HG02840 (cell line): ENCODE results near the gene SNUPN.

ENCODE experiments used
- ATAC-seq: cut with Tn5 transposase; IDR thresholded peaks from one replicate; pipeline ENCODE4 v1.9.1; 2021; ENCODE audit warnings: mild to moderate bottlenecking, moderate library complexity, moderate number of reproducible peaks; ENCODE audit not compliant: unreplicated experiment, low FRiP score

The SNUPN gene

GRCh38 chr15:75654201-75654907 is 28.8 kb upstream of the SNUPN start:
- ATAC-seq: no peak

GRCh38 chr15:75653347-75653913 is 27.9 kb upstream of the SNUPN start:
- no peak for ATAC-seq

- ATAC-seq: no peak
Observed at GRCh38 chr15:75651810-75652543, 26.5 kb upstream of the SNUPN start.

GRCh38 chr15:75650908-75651809 is 25.6 kb upstream of the SNUPN start:
- no peak for ATAC-seq

- ATAC-seq: no peak
Observed at GRCh38 chr15:75649848-75650247, 24.3 kb upstream of the SNUPN start.

GRCh38 chr15:75649045-75649761 is 23.7 kb upstream of the SNUPN start:
- no peak for ATAC-seq

- no peak for ATAC-seq
Observed at GRCh38 chr15:75648156-75649000, 22.9 kb upstream of the SNUPN start.

- ATAC-seq: no peak
Observed at GRCh38 chr15:75647370-75648155, 22.0 kb upstream of the SNUPN start, which contains the start of gene SNX33. TSS of gene SNX33 (plus strand) at chr15:75647912. CDS start at chr15:75649103, 1,191 bp downstream.

GRCh38 chr15:75646944-75647364 is 21.4 kb upstream of the SNUPN start:
- ATAC-seq: no peak

- no peak for ATAC-seq
Observed at GRCh38 chr15:75646112-75646943, 20.8 kb upstream of the SNUPN start.

- ATAC-seq: no peak
Observed at GRCh38 chr15:75644376-75644775, 18.9 kb upstream of the SNUPN start.

GRCh38 chr15:75641603-75642002 is 16.1 kb upstream of the SNUPN start:
- no peak for ATAC-seq

GRCh38 chr15:75641179-75641503 is 15.6 kb upstream of the SNUPN start:
- ATAC-seq: no peak

GRCh38 chr15:75640483-75641178 is 15.1 kb upstream of the SNUPN start:
- peak; percentile 24 for ATAC-seq

- peak; percentile 94 for ATAC-seq
Observed at GRCh38 chr15:75639709-75640482, 14.4 kb upstream of the SNUPN start, which contains the start of gene IMP3. TSS of gene IMP3 (minus strand) at chr15:75640224. CDS start at chr15:75640168, 56 bp downstream.

- no peak for ATAC-seq
Observed at GRCh38 chr15:75639191-75639708, 13.7 kb upstream of the SNUPN start.
